GM20000 (cell line): ENCODE data around the gene STAG1.

Experiments used
- DNase-seq: peaks from one replicate; pipeline ENCODE4 v3.0.0; 2012; ENCODE audit warnings: low spot score
- CTCF ChIP-seq: IDR thresholded peaks from 2 replicates; pipeline ENCODE4 v1.5.1; 2012; ENCODE audit warnings: mild to moderate bottlenecking, control low read depth; ENCODE audit errors: extremely low read depth, missing control alignments

The STAG1 gene

GRCh38 chr3:136311968-136312367 is 440.2 kb downstream of the STAG1 start:
- no peak for DNase-seq
- TF ChIP-seq CTCF, result no peak

GRCh38 chr3:136311261-136311660 is 440.9 kb downstream of the STAG1 start:
- DNase-seq, result no peak
- no peak for TF ChIP-seq CTCF

GRCh38 chr3:136305879-136306278 is 446.3 kb downstream of the STAG1 start:
- TF ChIP-seq CTCF, result no peak
- DNase-seq, result no peak

GRCh38 chr3:136300444-136300843 is 451.7 kb downstream of the STAG1 start:
- DNase-seq, result no peak
- TF ChIP-seq CTCF, result no peak

- TF ChIP-seq CTCF, result no peak
- DNase-seq, result no peak
These were observed 454.4 kb downstream of the STAG1 start for GRCh38 chr3:136297826-136298225.

- TF ChIP-seq CTCF, result no peak
- no peak for DNase-seq
These were observed 455.2 kb downstream of the STAG1 start for GRCh38 chr3:136296960-136297359.

- no peak for TF ChIP-seq CTCF
These were observed 458.0 kb downstream of the STAG1 start for GRCh38 chr3:136294176-136294575.

GRCh38 chr3:136293279-136293678 is 458.9 kb downstream of the STAG1 start:
- TF ChIP-seq CTCF, result no peak
- DNase-seq, result no peak

More at GRCh38 chr3:136294176-136294575, 458.0 kb downstream of the STAG1 start:
- no peak for DNase-seq
